NCI-H2081 treated with DMSO at 0.1 percent for 48 hours (cell line): Measurements from ENCODE around the gene GYS2.

ENCODE experiments used
- DNase-seq: peaks from one replicate; lab custom pipeline; 2025; lab: John Stamatoyannopoulos, UW

GYS2 gene

DNA sequence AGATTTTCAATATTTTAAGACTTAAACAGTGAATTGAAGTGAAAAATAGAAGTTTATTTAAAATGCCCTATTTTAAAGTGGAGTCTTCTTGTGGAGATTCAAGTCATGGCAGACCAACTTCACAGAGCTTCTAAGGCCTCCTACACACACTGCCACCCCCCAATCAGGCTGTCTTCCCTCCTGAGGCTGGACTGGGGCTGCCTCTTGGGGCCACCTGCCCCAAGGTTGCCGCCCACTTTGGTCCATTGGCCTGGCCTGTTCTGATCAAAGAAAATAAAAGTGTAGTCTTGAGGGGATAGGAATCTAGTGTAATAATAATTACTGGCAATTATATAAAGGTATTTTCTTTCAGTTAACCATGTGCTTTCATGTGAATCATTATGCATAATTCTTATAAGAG lies 101.8 kb downstream of the GYS2 start:
- DNase-seq = no peak

DNA sequence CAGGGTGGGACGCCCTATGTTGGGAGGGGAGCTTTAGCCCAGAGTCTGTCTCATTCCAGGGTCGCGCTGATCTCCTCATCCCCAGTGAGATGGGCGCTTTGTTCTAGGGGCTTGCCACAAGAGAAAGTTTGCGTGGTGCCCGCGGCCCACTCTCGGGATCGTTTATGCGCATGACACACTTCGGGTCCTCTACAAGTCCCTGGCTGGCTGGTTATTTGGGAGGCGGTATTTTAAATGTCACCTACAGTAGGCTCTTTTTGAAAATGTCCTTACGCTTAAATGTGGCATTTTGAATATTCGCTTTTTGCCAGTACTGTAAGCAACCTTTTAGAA lies 102.5 kb downstream of the GYS2 start:
- no peak for DNase-seq

DNA sequence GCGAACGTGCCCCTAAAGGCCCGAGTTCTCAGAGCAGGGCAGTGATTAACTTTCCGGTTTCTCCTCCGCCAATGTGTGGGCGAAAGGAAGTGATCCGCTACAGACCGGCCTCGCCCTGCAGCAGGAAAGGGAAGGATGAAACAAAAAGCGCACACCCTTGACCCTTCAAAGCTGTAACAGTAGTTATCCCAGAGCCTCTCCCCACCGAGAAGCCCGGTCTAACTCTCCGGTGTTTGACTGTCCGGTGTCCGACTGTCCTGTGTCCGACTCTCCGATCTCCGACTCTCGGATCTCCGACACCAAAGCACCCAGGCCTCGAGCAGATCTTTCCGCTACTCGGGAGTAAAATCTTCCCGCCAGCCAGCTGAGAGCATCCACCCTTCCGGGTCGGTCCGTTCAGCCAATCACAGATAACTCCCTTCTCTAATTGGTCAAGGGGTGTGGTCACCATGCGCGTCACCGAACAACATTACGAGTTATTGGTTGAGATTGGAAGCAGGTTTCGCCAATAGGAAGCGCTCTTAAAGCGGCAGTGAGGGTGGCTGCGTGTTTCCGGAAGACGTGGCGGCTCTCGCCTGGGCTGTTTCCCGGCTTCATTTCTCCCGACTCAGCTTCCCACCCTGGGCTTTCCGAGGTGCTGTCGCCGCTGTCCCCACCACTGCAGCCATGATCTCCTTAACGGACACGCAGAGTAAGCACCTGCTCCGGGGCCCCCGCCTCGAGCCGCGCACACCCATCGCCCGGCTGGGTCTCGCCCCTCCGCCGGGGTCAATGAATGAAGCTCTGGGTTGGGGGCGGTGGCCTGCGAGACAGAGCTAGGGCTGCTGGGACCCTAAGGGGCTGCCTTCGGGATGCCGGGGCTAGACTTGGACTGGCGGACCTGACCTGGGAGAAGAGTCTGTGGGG lies 103.1 kb downstream of the GYS2 start, which contains the start of the genes GOLT1B and RECQL:
Gene GOLT1B, plus strand, starts transcription at position 532 of the 906 bp plus-strand sequence. Its CDS starts 135 bp downstream, at position 667.
Gene RECQL, minus strand, starts transcription at position 378 of the 906 bp plus-strand sequence. CDS start 2,065 bp downstream, outside the sequence.
- DNase-seq = peak; percentile 95

DNA sequence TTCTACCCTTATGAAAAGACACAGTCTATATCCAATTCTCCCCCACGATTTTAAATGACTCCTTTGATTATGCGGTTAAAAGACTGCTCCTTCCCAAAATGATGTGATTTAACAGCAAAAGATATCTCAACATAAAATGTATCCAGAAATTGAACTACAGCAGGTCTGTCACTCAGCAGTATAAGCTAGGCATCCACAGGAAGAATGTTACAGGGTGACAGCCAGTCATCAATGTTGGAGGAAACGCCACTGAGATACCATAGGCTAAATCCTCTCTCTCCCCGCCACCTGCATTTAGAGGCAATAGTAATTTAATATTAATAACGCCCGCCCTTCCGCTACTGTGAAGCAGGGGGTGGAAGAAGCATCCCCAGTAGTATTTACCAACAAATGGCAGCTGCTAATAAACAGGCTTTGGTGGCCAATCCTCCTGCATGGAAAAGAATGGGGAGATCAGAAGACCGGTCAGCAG lies 103.8 kb downstream of the GYS2 start:
- no peak for DNase-seq

DNA sequence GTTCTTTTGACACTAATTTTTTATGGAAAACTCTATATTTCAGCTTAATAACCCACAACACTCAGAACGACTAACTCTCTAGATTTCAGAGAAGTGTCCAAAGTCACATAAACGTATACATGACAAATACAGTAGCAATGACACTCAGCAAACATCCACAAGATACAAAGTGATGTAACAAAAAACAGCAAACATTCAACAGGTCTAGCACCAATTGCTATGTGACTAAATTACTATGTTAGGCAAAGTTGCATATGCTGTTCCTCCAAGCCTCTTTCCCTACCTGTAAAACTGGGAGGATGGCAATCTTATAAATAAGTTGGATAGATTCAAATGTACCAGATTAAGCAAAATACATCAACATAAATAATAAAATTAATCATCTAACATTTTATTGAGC lies 104.9 kb downstream of the GYS2 start:
- DNase-seq = no peak
